ENCODE measurements around the gene RNF125.

Gene RNF125

GRCh38 chr18:32021756-32022564 lies 3.3 kb downstream of the RNF125 start:
- Histone ChIP-seq H3K4me3 (ENCODE audit: low read depth in 1 of 2, low read length in 2 of 2) (no peak overlapping the region), H3K27ac (ENCODE audit: low read length) (no peak overlapping the region), H4K20me1 (ENCODE audit: insufficient read depth, low read length) (no peaks in the 10 kb centered on the region), H3K4me1 (ENCODE audit: insufficient read depth, low read length) (peaks cover 31% of the 10 kb centered on the region), H3K4me2 (ENCODE audit: insufficient read depth, low read length) (no peak overlapping the region), H3K9me3 (ENCODE audit: insufficient read depth, low read length, severe bottlenecking) (no peaks in the 10 kb centered on the region), H3K79me2 (ENCODE audit: insufficient read depth, low read length) (no peaks in the 10 kb centered on the region), H3K36me3 (ENCODE audit: insufficient read depth, low read length) (no peaks in the 10 kb centered on the region), H3K27me3 (ENCODE audit: insufficient read depth, low read length, poor library complexity) (no peaks in the 10 kb centered on the region), H3K9ac (ENCODE audit: low read depth, low read length) (no peak overlapping the region), H2AFZ (ENCODE audit: low read depth, low read length) (no peak overlapping the region)
- DNase-seq (no peak), ATAC-seq (ENCODE audit: insufficient read depth, low read depth) (no peak)
- TF ChIP-seq EZH2 (IDR thresholded peaks at IDR 0.05; ENCODE audit: borderline replicate concordance, low read depth, low read length, severe bottlenecking) (no peak), CTCF (IDR thresholded peaks at IDR 0.05; ENCODE audit: borderline replicate concordance, extremely low read depth, low read length, poor library complexity, severe bottlenecking) (no peak)

- H3K79me2 ChIP-seq (ENCODE audit: insufficient read depth, low read length), result no peaks in the 10 kb centered on the region
- H3K27ac ChIP-seq (ENCODE audit: low read length), result no peak overlapping the region
- no peak overlapping the region for H3K9ac ChIP-seq (ENCODE audit: low read depth, low read length)
- H2AFZ ChIP-seq (ENCODE audit: low read depth, low read length), result no peak overlapping the region
- TF ChIP-seq CTCF (IDR thresholded peaks at IDR 0.05; ENCODE audit: borderline replicate concordance, extremely low read depth, low read length, poor library complexity, severe bottlenecking) (no peak), EZH2 (IDR thresholded peaks at IDR 0.05; ENCODE audit: borderline replicate concordance, low read depth, low read length, severe bottlenecking) (no peak)
- no peaks in the 10 kb centered on the region for H3K9me3 ChIP-seq (ENCODE audit: insufficient read depth, low read length, severe bottlenecking)
- ATAC-seq (ENCODE audit: insufficient read depth, low read depth) (no peak), DNase-seq (no peak)
- no peaks in the 10 kb centered on the region for H3K4me1 ChIP-seq (ENCODE audit: insufficient read depth, low read length)
- H3K4me3 ChIP-seq (ENCODE audit: low read depth in 1 of 2, low read length in 2 of 2), result no peak overlapping the region
- H3K27me3 ChIP-seq (ENCODE audit: insufficient read depth, low read length, poor library complexity), result no peaks in the 10 kb centered on the region
- H3K36me3 ChIP-seq (ENCODE audit: insufficient read depth, low read length), result no peaks in the 10 kb centered on the region
- H4K20me1 ChIP-seq (ENCODE audit: insufficient read depth, low read length), result no peaks in the 10 kb centered on the region
- no peak overlapping the region for H3K4me2 ChIP-seq (ENCODE audit: insufficient read depth, low read length)
These were observed 7.1 kb downstream of the RNF125 start for GRCh38 chr18:32025744-32026143.

- H3K4me1 ChIP-seq (ENCODE audit: insufficient read depth, low read length), result no peaks in the 10 kb centered on the region
- H3K4me2 ChIP-seq (ENCODE audit: insufficient read depth, low read length), result no peak overlapping the region
- H2AFZ ChIP-seq (ENCODE audit: low read depth, low read length), result no peak overlapping the region
- H3K36me3 ChIP-seq (ENCODE audit: insufficient read depth, low read length), result no peaks in the 10 kb centered on the region
- no peaks in the 10 kb centered on the region for H3K27me3 ChIP-seq (ENCODE audit: insufficient read depth, low read length, poor library complexity)
- no peaks in the 10 kb centered on the region for H3K9me3 ChIP-seq (ENCODE audit: insufficient read depth, low read length, severe bottlenecking)
- no peak for TF ChIP-seq CTCF (IDR thresholded peaks at IDR 0.05; ENCODE audit: borderline replicate concordance, extremely low read depth, low read length, poor library complexity, severe bottlenecking)
- TF ChIP-seq EZH2 (IDR thresholded peaks at IDR 0.05; ENCODE audit: borderline replicate concordance, low read depth, low read length, severe bottlenecking), result no peak
- no peak for DNase-seq
- H4K20me1 ChIP-seq (ENCODE audit: insufficient read depth, low read length), result no peaks in the 10 kb centered on the region
- no peak overlapping the region for H3K4me3 ChIP-seq (ENCODE audit: low read depth in 1 of 2, low read length in 2 of 2)
- no peak overlapping the region for H3K9ac ChIP-seq (ENCODE audit: low read depth, low read length)
- H3K79me2 ChIP-seq (ENCODE audit: insufficient read depth, low read length), result no peaks in the 10 kb centered on the region
- ATAC-seq (ENCODE audit: insufficient read depth, low read depth), result no peak
- H3K27ac ChIP-seq (ENCODE audit: low read length), result no peak overlapping the region
These were observed 8.0 kb downstream of the RNF125 start for GRCh38 chr18:32026491-32027086.
